Stimulated activated CD8-positive, alpha-beta memory T cell treated with anti-CD3 and anti-CD28 coated beads, Interleukin-12 subunit alpha, Interleukin-12 subunit beta, amount 100 ng/mL, for 24 hours (primary cell): ENCODE results near the gene ERN1.

Experiments
- DNase-seq: peaks from one replicate; pipeline ENCODE4 v3.0.0-alpha.2; 2020; ENCODE audit errors: extremely low read depth

ERN1 gene

GRCh38 chr17:64084940-64085649 lies 44.8 kb downstream of the ERN1 start:
- no peak for DNase-seq

GRCh38 chr17:64084086-64084939 lies 45.6 kb downstream of the ERN1 start:
- no peak for DNase-seq

DNA sequence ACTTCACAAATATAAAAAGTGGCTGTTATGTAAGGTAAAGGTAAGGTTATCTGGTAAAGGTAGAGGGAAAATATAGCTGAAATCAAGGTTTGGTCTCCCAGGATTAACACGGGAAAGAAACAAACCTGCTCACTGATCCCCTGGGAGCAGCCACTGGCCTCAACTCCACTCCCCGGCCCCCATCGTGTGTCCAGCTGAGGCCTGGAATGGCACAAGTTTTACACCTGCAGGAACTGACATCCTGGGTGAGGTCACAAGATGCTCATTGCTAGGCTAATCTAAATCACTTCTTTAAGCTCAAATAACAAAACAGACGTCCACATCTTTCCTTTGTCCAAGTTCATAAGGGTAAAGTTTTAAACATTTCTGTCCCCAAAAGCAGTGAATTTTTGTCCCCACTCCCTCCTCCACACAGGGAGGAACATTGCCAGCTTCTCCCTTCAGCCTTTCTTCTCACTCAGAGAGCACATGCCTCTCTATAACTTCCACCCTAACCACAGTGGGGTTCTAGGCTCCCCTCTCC lies 46.3 kb downstream of the ERN1 start:
- DNase-seq: no peak

- DNase-seq: no peak
Measured at GRCh38 chr17:64083093-64083492, 46.9 kb downstream of the ERN1 start.

DNA sequence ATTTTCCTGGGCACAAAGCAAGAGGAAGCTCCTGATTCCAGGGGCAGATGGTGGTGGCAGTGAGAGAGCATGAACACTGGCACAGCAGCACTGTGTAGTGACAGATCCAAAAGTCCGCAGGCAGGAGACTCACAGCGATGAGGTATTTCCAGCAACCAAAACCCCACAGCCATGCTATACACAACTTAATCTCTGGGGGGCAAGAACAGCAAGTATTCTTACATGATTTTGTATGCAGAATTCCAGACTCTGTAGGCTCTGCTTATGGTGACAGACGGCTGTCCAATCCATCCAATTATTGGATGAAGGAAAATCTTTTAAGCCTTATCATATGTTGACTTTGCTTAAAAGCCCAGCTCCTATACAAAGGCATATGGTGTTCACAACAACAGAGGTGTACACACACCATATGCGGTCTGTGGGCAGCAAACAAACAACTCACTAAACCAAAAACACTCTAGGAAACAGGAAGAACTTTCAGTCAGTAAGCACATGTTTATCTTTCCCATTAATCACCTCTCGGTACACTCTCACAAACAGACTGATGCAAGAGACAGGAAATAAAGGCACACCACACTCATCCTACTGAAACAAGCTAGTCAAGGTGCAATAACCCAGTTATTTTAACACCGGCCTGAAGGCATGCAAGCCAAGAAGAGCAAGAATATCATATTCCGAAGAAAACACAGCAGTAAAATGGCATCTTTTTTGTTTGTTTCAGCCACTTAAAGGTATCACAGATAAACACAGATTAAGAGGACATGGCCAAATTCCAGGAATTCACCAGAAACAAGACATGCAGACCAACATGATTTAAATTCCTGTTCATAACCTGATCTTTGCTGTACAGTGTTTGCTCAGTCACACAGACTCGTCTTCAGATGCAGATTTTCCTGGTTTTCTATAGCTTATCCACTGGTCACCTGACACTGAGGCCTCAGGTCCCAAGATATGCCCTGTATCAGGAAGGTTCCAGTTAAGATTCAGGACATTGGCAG lies 47.8 kb downstream of the ERN1 start:
- no peak for DNase-seq

DNA sequence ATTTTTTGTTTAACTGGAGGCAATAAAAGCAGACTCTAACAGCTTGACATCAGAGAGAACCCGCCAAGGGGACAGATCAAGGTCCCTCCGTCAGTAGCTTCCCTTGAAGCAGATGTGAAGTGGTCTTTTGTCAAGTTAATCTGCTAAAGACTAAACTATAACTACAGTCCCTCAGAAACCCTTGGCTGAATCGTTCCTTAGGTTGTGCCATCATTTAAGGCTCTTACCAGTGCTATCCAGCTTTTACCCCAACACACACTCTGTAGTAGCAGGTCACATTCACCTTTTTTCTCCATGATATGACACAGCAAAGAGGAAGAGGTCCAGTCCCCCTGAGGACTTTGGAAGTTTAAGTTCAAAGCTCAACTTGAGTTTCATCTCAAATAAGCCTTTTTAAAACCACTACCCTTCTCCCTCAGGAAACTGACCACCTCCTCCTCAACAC lies 49.7 kb downstream of the ERN1 start:
- DNase-seq: no peak

- no peak for DNase-seq
Measured at GRCh38 chr17:64077379-64077778, 52.6 kb downstream of the ERN1 start.

GRCh38 chr17:64075913-64076312 lies 54.0 kb downstream of the ERN1 start:
- no peak for DNase-seq

DNA sequence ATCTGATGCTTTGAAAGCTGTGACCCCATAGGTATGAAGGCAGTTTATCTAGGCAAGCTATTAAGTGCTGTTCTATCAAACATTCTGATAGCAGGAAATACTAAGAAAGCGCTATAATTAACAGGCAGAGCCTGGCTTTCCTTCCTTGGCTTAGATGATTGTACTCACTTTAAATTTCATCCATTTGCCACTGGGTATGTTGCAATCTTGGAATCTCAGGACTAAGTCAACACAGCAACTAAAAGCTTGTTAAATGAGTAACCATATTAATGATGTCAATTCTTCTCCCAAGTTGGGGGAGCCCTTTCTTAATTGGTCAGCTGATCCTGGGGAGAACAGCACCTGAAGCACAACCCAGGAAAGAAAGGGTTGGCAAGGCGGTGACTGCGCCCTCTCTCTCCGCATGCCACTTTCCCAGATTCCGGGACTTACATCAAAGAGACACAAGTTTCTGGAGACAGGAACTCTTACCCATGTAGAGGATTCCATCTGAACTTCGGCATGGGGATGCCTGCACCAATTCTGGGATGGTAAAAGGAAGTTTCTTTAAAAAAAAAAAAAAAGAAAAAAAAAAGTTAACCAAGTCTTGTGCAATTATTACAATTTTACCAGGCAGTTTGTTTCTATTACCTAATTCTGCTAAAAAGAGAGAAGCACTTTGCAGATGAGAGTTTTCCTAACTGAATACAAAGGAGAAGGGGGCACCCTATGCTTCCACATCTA lies 55.1 kb downstream of the ERN1 start:
- DNase-seq: no peak

- DNase-seq: no peak
Measured at GRCh38 chr17:64073771-64074703, 55.9 kb downstream of the ERN1 start.

- DNase-seq: no peak
Measured at GRCh38 chr17:64071111-64071510, 58.8 kb downstream of the ERN1 start.

DNA sequence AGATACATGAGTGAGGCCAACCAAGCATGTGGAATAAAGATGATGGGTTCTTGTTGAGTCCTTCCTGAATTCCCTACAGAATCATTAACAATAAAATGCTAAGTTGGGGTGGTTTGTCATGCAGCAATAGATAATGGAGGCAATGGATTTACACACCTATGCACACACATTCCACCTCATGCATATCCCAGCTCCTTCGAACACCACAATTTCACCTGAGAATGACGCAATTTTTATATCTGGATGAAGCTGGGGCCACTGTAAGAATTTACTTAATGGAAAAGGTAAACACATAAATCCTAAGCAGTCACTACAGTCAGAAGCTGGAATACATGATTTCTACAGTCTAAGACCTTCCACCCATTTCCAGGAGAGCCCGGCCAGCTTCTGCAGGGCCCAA lies 59.7 kb downstream of the ERN1 start:
- DNase-seq: no peak

GRCh38 chr17:64069143-64069542 lies 60.8 kb downstream of the ERN1 start:
- DNase-seq: no peak

DNA sequence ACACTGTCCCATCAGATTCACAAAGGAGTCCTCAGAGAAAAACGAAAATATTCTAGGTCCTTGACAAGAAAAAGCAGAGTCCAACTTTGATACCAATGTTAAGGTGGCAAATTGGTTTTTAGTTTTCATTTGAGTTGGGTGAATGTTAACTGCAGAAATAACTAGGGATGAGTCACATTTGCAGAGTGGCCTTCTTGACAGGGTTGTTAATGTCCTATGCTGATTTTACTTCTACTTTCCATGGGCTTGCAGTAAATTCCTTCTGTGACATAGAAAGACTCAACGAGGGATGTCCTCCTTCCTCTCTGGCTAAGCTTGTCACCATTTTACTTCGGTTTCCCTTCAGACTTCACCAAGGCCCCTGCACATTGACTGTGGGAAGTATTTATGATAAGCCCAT lies 62.3 kb downstream of the ERN1 start:
- DNase-seq: no peak

DNA sequence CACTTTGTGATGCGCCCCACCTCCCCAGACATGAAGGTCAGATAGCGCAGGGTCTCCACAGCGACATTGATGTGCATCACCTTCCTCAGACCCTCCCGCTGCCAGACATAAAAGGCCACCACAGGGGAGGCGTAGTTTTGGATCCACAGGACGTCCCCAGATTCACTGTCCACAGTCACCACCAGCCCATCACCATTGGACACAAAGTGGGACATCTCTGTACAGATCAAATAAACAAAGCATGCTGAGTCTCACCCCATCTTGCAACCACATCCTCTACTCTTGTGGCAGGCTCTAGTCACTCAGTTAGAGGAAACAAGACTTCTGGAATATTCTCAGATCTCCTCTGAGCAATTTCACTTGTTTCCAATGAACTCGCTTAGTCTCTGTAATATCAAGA lies 63.2 kb downstream of the ERN1 start:
- no peak for DNase-seq

DNA sequence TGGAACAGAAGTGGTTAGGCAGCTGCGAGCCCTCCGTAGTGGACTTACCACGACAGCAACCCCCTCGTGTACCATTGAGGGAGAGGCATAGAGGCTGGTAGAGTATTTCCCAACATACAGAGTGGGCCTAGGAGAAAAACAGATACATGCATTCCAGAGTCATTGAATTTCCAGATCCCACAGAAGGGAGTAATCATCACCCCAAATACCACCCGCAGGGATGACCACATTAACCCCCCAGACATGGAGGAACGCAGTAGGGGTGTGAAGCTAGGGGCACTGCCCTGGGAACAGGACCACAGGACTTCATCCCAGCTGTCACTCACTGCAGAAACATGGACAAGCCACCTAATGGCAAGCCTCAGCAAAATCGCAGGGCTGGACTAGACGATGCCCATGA lies 64.8 kb downstream of the ERN1 start:
- no peak for DNase-seq

DNA sequence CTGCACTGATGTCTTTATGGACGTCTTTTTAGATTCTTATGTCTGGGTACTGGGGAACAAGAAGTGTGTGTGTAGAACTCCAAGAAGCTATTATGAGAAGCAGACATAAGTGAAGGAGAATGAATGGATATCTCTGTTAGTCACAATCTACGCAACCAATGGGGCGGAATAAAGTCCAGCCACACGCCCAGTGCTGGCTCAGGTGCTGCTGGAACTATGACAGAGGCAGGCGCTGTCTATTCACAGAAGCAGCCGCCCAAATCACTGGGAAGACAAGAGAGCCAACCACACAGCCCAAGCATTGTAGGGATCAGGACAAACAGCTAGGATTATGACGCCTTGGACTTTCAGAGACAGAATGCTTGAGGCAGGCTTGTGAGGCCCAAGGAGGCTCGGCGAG lies 65.6 kb downstream of the ERN1 start:
- DNase-seq: no peak

DNA sequence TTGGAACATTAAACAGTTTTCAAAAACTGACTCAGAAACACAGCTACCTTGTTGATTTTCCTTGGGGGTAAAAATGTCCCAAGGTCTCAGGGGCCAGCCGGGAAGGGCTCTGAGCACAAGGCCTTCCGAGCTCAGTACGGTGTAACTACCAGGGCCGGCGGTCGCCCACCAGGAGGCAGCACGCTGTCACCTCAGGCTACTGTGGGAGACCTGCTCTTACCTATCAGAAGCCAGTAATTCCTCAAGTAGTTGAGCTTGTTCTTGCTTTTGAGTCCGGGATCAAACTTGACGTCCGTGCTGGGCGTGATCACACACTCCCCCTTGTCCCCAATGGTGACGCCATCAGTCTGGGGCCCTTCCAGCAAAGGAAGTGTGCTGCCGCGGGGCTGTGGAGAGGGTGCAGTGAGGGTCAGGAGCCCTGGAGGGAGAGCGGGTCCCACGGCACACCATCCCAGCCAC lies 66.1 kb downstream of the ERN1 start:
- no peak for DNase-seq

DNA sequence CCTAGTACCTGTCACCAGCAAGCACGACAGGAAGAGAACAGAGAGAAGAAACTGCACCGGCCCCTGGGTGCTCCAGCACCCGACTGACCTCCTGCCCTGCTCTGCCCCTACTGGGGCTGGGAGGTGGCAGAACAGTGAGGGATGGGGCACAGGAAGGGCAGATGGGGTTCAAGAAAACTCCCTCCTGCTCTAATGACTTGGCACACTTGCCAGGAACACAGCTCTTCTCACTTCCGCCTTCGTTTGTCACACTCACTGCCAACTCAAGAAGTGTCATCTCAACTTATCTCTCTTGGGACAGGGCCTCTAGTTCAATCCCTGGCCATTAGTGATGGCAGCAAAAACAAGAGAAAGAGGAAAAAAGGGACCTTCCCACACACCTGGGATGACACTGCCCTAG lies 66.9 kb downstream of the ERN1 start:
- DNase-seq: no peak
